GM06990 (cell line): ENCODE results near the gene ZCCHC9.

Experiments
- DNase-seq: peaks from one replicate; pipeline ENCODE4 v3.0.0-alpha.2; 2011; ENCODE audit not compliant: insufficient read length; ENCODE audit errors: extremely low read depth
- H3K27me3 ChIP-seq: replicated peaks from 2 replicates; pipeline ENCODE4 v1.6.0; 2011; ENCODE audit warnings: low read length; ENCODE audit not compliant: control insufficient read depth, insufficient read depth
- H3K36me3 ChIP-seq: 2 replicates; pipeline ENCODE4 v1.5.1; 2011; ENCODE audit warnings: low read length; ENCODE audit not compliant: control insufficient read depth, insufficient read depth
- H3K4me3 ChIP-seq: replicated peaks from 2 replicates; pipeline ENCODE4 v1.5.1; 2011; ENCODE audit warnings: low read depth, mild to moderate bottlenecking, control low read depth, low read length
- TF ChIP-seq, protein P1 (sequence below): IDR thresholded peaks from 2 replicates; pipeline ENCODE4 v1.5.1; 2011; ENCODE audit warnings: low read length, control low read depth, mild to moderate bottlenecking, inconsistent platforms; ENCODE audit not compliant: insufficient read depth, poor library complexity, severe bottlenecking

Gene ZCCHC9

DNA sequence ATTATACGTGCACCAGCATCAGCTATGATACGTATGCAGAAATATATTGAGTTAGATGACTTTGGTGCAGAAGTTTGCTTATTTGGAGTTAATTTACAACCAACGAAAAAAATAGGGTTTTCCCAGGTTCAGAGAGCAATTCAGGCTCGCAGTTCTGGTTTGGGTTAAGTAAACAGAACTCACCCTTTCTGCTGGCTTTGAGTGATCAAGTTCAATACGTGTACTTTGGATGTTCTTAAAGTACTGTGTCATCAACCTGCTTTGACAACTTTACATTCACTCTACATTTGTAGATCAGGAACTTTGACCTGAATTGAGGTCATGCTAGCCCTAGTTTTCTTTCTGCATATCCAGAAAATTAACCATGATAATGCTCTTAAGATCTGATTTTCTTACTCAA, 51.8 kb downstream of the ZCCHC9 start:
- TF ChIP-seq, protein P1, sequence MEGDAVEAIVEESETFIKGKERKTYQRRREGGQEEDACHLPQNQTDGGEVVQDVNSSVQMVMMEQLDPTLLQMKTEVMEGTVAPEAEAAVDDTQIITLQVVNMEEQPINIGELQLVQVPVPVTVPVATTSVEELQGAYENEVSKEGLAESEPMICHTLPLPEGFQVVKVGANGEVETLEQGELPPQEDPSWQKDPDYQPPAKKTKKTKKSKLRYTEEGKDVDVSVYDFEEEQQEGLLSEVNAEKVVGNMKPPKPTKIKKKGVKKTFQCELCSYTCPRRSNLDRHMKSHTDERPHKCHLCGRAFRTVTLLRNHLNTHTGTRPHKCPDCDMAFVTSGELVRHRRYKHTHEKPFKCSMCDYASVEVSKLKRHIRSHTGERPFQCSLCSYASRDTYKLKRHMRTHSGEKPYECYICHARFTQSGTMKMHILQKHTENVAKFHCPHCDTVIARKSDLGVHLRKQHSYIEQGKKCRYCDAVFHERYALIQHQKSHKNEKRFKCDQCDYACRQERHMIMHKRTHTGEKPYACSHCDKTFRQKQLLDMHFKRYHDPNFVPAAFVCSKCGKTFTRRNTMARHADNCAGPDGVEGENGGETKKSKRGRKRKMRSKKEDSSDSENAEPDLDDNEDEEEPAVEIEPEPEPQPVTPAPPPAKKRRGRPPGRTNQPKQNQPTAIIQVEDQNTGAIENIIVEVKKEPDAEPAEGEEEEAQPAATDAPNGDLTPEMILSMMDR: no peak
- Histone ChIP-seq H3K27me3 (no peaks in the 10 kb centered on the region; the same call in none of the 2 replicates), H3K36me3 (no peaks in the 10 kb centered on the region), H3K4me3 (no peak overlapping the region)
- no peak for DNase-seq

DNA sequence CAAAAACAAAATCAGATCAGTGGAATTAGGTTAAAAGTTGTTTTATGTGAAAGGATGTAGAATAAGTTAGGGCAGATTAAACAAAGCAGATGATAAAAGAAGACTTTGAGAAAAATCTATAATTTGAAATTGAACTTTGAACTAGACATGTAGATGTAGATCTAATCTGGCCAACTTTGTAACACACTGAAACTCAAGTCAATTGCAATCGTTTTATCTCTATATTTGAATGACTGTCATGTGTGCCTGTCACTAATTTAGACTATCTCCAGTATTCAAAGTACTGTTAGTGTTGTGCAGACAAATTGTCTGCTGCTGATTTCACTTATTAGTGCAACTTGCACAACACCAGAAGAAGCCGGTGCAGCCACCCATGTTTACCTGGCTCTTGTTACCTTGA, 52.7 kb downstream of the ZCCHC9 start:
- no peaks in the 10 kb centered on the region for H3K36me3 ChIP-seq
- H3K27me3 ChIP-seq: no peaks in the 10 kb centered on the region; the same call in none of the 2 replicates

DNA sequence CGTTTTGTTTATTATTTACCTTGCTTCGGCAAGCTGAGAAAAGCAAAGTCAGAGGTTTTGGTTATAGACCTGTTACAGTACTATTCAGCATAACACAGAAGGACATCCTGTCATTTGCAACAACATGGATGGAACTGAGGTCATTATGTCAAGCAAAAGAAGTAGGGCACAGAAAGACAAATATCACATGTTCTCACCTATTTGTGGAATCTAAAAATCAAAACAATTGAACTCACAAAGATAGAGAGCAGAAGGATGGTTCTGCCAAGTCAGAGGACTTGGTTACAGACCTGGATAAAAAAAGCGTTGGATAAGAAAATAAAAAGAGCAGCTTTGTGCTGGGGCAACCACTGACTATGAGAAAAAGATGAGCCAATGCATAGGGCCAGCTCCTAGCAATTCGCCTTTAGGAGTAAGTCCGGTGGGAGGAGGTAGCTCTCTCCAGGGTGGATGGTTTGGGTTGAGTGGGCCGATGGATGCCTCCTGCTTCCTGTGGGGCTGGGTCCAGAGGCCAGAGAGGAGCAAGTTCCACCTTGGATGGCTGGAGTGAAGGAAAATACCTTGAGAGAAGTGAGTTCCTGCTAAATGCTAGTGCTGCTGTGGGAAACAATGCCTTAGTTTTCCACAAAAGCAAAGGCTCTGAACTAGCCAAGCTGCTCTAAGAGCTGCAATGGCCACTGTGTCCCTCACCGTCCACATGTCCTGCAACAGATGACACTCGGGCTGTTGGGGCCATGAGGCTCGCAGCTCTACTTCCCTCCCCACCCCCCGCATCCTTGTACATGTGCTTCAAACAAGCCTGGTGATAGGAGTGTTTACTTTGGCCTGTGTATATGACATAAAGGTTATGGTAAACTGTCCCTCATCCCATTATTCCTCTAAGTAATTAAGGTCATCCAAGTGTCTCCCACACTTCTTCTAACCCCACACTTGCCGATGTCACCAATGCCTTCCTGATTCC, 54.2 kb downstream of the ZCCHC9 start:
- Histone ChIP-seq H3K4me3 (no peak overlapping the region), H3K27me3 (no peaks in the 10 kb centered on the region; the same call in none of the 2 replicates), H3K36me3 (no peaks in the 10 kb centered on the region)
- no peak for DNase-seq
- TF ChIP-seq, protein P1: no peak

More for the DNA sequence above, 52.7 kb downstream of the ZCCHC9 start:
- TF ChIP-seq, protein P1: no peak
- no peak overlapping the region for H3K4me3 ChIP-seq
- DNase-seq: no peak

DNA sequence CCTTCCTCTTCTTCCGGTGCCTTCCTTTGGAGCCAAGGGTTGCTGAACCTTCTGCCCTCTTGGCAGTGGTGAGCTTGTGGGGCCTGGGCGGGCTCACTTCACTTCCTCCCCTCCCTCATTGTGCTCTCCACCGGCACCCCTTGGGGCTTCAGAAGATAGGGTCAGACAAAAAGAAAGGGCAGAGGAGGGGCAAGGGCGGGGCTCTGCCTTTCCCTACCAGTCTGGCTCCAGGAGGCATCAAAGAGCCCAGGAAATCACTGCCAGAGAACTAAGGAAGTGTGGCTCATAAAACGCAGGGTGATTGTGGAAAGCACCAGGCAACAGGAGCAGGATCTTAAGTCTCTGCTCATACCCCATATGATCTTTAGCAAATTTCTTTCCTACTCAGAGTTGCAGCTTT, 57.7 kb downstream of the ZCCHC9 start:
- H3K4me3 ChIP-seq: no peak overlapping the region
- no peaks in the 10 kb centered on the region for H3K36me3 ChIP-seq
- no peak for DNase-seq
- TF ChIP-seq, protein P1: no peak
- no peaks in the 10 kb centered on the region; the same call in none of the 2 replicates for H3K27me3 ChIP-seq

DNA sequence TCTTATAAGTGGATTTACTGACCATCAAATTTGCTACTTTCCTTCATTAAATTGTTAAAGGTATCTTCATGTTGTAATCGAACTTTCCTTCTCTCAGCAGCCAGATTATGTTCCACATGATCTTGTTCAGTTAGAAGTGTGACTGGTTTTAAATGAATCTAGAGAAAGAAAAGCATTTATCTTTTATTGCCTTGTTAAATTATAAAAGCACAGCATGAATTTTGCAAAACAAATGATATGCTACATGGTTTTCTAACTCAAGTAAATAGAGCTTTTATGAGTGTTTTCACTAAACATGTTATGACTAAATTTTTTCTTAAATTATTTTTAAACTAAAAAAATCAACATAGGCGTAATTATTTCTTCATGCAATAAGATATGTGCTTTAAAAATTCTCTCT, 58.5 kb downstream of the ZCCHC9 start:
- H3K36me3 ChIP-seq: no peaks in the 10 kb centered on the region
- no peak overlapping the region for H3K4me3 ChIP-seq
- TF ChIP-seq, protein P1: no peak
- DNase-seq: no peak
- H3K27me3 ChIP-seq: no peaks in the 10 kb centered on the region; the same call in none of the 2 replicates
